ENCODE results near the gene DAPK1. TPM values are rescaled to one million over a fixed set of nuclear protein-coding genes. Genes with fewer than 3 reads are reported as not detected.

The DAPK1 gene
- polyA plus RNA-seq, 1 of the 3 experiments (the other 2 are of a cell fraction), result 0.61 TPM

DNA sequence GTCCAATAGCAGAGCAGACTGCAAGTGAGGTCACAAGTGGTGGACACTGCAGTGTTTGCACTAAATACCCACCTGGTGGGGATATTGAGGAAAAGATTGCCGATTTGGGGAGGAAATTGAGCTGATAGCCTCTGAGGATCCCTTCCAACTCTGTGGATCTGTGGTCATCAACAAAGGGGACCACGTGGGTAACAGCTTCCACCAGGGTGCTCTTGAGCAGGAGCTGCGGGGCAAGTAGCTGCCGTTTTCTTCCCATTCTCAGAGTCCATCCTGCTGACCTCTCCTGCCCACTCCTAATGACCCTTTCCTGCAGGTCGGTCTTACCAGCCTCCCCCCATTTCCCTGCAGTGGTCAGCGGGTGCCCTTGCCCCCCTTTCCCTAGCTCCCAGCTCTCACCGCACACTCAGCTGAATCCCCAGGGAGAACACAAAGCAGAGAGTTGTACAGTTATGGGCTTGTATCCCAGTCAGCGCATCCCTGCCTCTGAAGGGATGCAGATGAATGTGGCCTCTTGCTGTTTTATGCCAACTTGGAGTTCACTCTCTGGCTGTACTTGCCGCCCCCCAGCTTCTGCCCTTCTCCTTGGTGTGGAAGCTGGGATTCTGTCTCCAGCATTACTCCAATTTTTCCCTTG lies 18.0 kb downstream of the DAPK1 start:
- Histone ChIP-seq H3K27ac (ENCODE audit: low read depth in 2 of 2, low read length in 1 of 2) (no peak overlapping the region; a peak in 1 of 4 replicates), H4K20me1 (ENCODE audit: insufficient read depth) (no peaks in the 10 kb centered on the region), H3K36me3 (replicated peaks in 1 of 2; ENCODE audit: control insufficient read depth in 1 of 2, insufficient read depth in 2 of 2, low read length in 1 of 2) (no peaks in the 10 kb centered on the region), H3K9ac (no peak overlapping the region), H3K27me3 (ENCODE audit: insufficient read depth) (no peaks in the 10 kb centered on the region), H3K9me2 (no peaks in the 10 kb centered on the region), H3K4me3 (ENCODE audit: low read depth in 2 of 2, low read length in 1 of 2) (no peak overlapping the region; a peak in 1 of 4 replicates), H3K79me2 (ENCODE audit: insufficient read depth) (no peaks in the 10 kb centered on the region), H3F3A (replicated peaks; ENCODE audit: insufficient read depth) (no peaks in the 10 kb centered on the region), H3K4me2 (no peak overlapping the region), H3K4me1 (ENCODE audit: control insufficient read depth in 1 of 2, insufficient read depth in 2 of 2, low read depth in 1 of 2, low read length in 1 of 2) (peaks cover 0 to 16% of the 10 kb centered on the region in 2 experiments; a peak in 2 of 4 replicates), H3K9me3 (no peaks in the 10 kb centered on the region), H2AFZ (ENCODE audit: low read depth) (no peak overlapping the region)
- TF ChIP-seq, protein P1, sequence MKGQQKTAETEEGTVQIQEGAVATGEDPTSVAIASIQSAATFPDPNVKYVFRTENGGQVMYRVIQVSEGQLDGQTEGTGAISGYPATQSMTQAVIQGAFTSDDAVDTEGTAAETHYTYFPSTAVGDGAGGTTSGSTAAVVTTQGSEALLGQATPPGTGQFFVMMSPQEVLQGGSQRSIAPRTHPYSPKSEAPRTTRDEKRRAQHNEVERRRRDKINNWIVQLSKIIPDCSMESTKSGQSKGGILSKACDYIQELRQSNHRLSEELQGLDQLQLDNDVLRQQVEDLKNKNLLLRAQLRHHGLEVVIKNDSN (IDR thresholded peaks at IDR 0.05; ENCODE audit: borderline replicate concordance, low read depth), result no peak
- TF ChIP-seq GATA2 (CRISPR knock-in tag; IDR thresholded peaks at IDR 0.05) (no peak), SIN3A (IDR thresholded peaks at IDR 0.05; ENCODE audit: borderline replicate concordance, low read depth, low read length) (no peak), TAF1 (IDR thresholded peaks at IDR 0.05; ENCODE audit: borderline replicate concordance, low read depth, low read length) (no peak), SMC3 (IDR thresholded peaks at IDR 0.05; ENCODE audit: low read depth, low read length) (no peak), RFX5 (IDR thresholded peaks at IDR 0.05; ENCODE audit: low read length) (no peak), POLR2AphosphoS5 (IDR thresholded peaks at IDR 0.05; ENCODE audit: low read depth, low read length) (no peak), NFIC (IDR thresholded peaks at IDR 0.05; ENCODE audit: borderline replicate concordance) (no peak), TCF12 (IDR thresholded peaks at IDR 0.05) (no peak)
- TF ChIP-seq, protein P2, sequence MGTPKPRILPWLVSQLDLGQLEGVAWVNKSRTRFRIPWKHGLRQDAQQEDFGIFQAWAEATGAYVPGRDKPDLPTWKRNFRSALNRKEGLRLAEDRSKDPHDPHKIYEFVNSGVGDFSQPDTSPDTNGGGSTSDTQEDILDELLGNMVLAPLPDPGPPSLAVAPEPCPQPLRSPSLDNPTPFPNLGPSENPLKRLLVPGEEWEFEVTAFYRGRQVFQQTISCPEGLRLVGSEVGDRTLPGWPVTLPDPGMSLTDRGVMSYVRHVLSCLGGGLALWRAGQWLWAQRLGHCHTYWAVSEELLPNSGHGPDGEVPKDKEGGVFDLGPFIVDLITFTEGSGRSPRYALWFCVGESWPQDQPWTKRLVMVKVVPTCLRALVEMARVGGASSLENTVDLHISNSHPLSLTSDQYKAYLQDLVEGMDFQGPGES (IDR thresholded peaks at IDR 0.05; ENCODE audit: low read depth, low read length), result no peak
- TF ChIP-seq, protein P3, sequence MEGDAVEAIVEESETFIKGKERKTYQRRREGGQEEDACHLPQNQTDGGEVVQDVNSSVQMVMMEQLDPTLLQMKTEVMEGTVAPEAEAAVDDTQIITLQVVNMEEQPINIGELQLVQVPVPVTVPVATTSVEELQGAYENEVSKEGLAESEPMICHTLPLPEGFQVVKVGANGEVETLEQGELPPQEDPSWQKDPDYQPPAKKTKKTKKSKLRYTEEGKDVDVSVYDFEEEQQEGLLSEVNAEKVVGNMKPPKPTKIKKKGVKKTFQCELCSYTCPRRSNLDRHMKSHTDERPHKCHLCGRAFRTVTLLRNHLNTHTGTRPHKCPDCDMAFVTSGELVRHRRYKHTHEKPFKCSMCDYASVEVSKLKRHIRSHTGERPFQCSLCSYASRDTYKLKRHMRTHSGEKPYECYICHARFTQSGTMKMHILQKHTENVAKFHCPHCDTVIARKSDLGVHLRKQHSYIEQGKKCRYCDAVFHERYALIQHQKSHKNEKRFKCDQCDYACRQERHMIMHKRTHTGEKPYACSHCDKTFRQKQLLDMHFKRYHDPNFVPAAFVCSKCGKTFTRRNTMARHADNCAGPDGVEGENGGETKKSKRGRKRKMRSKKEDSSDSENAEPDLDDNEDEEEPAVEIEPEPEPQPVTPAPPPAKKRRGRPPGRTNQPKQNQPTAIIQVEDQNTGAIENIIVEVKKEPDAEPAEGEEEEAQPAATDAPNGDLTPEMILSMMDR (IDR thresholded peaks at IDR 0.05), result no peak
- DNase-seq, result no peak
- WGBS (ENCODE audit: low lambda C conversion rate), result 73% methylated on average over 8 of the region's 9 CpGs
- ChIA-PET POLR2A (no interaction called here), CTCF (interaction anchor here (1.1 to 2.1 kb wide), 6 partner anchors 11 to 1081 kb away, joined by 3 to 11 read pairs (median 6); partner anchors contain the start of gene DAPK1)

DNA sequence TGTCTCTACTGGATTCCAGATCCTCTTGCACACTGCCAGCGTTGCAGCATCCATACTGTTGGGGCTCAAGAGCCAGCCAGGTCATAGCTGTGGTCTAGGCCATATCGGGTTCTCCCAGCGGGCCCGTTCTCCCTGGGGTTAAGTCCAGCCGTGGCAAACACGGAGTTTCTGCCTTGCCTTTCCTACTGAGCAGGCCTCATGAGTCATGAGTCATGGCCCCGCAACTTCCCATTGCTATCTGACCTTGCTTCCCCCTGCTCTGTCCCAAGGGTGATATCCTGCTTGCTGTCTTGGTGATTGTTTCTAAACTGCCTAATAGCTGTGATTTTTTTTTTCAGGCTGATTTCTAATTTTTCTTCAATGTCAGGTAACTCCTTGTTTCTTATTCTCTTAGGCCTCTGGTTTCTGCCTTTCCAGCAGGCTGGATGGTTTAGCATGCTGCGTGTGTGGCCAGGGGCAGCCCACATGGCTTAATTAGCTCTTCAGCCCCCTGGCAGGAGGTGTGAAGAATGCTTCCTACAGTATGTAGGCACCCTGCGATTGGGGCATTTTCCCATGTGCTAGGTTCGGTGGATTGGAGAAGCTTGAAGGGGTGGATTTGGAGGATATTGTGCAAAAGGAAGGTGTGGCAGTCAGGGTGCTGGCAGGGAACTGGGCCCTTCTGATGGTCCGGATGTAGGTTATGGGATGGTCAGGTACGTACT lies 18.7 kb downstream of the DAPK1 start:
- DNase-seq, result no peak
- POLR2A ChIA-PET, result interaction anchor here (0.6 kb wide), 1 partner anchor 13 kb away, joined by 4 read pairs; no protein-coding TSS in a partner anchor
- H4K20me1 ChIP-seq (ENCODE audit: insufficient read depth), result no peaks in the 10 kb centered on the region
- no peaks in the 10 kb centered on the region for H3F3A ChIP-seq (replicated peaks; ENCODE audit: insufficient read depth)
- H3K79me2 ChIP-seq (ENCODE audit: insufficient read depth), result no peaks in the 10 kb centered on the region
- no peak overlapping the region for H3K27ac ChIP-seq (ENCODE audit: low read depth in 2 of 2, low read length in 1 of 2)
- no peaks in the 10 kb centered on the region for H3K9me2 ChIP-seq
- no peak overlapping the region; a peak in 1 of 4 replicates for H3K4me3 ChIP-seq (ENCODE audit: low read depth in 2 of 2, low read length in 1 of 2)
- CTCF ChIA-PET, result interaction anchor here (1.3 to 2.1 kb wide), 3 partner anchors 11 to 1082 kb away, joined by 5 to 11 read pairs (median 9); no protein-coding TSS in a partner anchor
- H3K27me3 ChIP-seq (ENCODE audit: insufficient read depth), result no peaks in the 10 kb centered on the region
- 66% methylated on average over 12 of the region's 12 CpGs for WGBS (ENCODE audit: low lambda C conversion rate)
- no peak overlapping the region for H3K9ac ChIP-seq
- peaks cover 0 to 16% of the 10 kb centered on the region in 2 experiments; a peak in 2 of 4 replicates for H3K4me1 ChIP-seq (ENCODE audit: control insufficient read depth in 1 of 2, insufficient read depth in 2 of 2, low read depth in 1 of 2, low read length in 1 of 2)
- no peak overlapping the region for H2AFZ ChIP-seq (ENCODE audit: low read depth)
- H3K4me2 ChIP-seq, result no peak overlapping the region
- no peaks in the 10 kb centered on the region for H3K9me3 ChIP-seq
- no peaks in the 10 kb centered on the region for H3K36me3 ChIP-seq (replicated peaks in 1 of 2; ENCODE audit: control insufficient read depth in 1 of 2, insufficient read depth in 2 of 2, low read length in 1 of 2)
- TF ChIP-seq FOXJ3 (CRISPR knock-in tag; IDR thresholded peaks at IDR 0.05) (no peak), MXI1 (IDR thresholded peaks at IDR 0.05; ENCODE audit: low read depth, low read length) (no peak), GATA2 (CRISPR knock-in tag; IDR thresholded peaks at IDR 0.05) (no peak), RAD21 (IDR thresholded peaks at IDR 0.05; ENCODE audit: low read length) (no peak), RXRA (IDR thresholded peaks at IDR 0.05; ENCODE audit: borderline replicate concordance, low read depth) (no peak), GABPA (IDR thresholded peaks at IDR 0.05; ENCODE audit: low read depth) (no peak), EZH2phosphoT487 (IDR thresholded peaks at IDR 0.05; ENCODE audit: borderline replicate concordance, low read depth) (no peak), TEAD4 (IDR thresholded peaks at IDR 0.05; ENCODE audit: borderline replicate concordance, insufficient read depth) (no peak), TAF1 (IDR thresholded peaks at IDR 0.05; ENCODE audit: borderline replicate concordance, low read depth, low read length) (no peak), CHD2 (IDR thresholded peaks at IDR 0.05; ENCODE audit: low read length, partially characterized antibody) (no peak)
- TF ChIP-seq, protein P3 (IDR thresholded peaks at IDR 0.05), result no peak

Data from SK-N-SH (cell line).